HG02885 (cell line): Measurements from ENCODE around the gene RNPS1.
A peak's percentile ranks its signal among the peaks of the same experiment; 100 is the strongest.
"Not testable (repeated sequence)": the region's sequence is repeated elsewhere in the genome, so short reads cannot be mapped to it uniquely, and the experiment has no call there.

Experiments
- ATAC-seq: cut with Tn5 transposase; IDR thresholded peaks from one replicate; pipeline ENCODE4 v1.9.1; 2021; ENCODE audit warnings: mild to moderate bottlenecking; ENCODE audit not compliant: unreplicated experiment, poor library complexity

Gene RNPS1

GRCh38 chr16:2282866-2283555, 15.1 kb upstream of the RNPS1 start:
- ATAC-seq = no peak

- no peak for ATAC-seq
Measured at GRCh38 chr16:2282262-2282661, 14.3 kb upstream of the RNPS1 start.

GRCh38 chr16:2280981-2281542, 13.1 kb upstream of the RNPS1 start:
- no peak for ATAC-seq

GRCh38 chr16:2280461-2280860, 12.5 kb upstream of the RNPS1 start:
- no peak for ATAC-seq

GRCh38 chr16:2278956-2279800, 11.3 kb upstream of the RNPS1 start:
- ATAC-seq = no peak

GRCh38 chr16:2278272-2278608, 10.3 kb upstream of the RNPS1 start:
- ATAC-seq = no peak

GRCh38 chr16:2277466-2278271, 9.7 kb upstream of the RNPS1 start:
- ATAC-seq = no peak

GRCh38 chr16:2276368-2277195, 8.7 kb upstream of the RNPS1 start:
- ATAC-seq = no peak

- ATAC-seq = no peak
Measured at GRCh38 chr16:2275476-2276367, 7.8 kb upstream of the RNPS1 start.

GRCh38 chr16:2273931-2274330, 6.0 kb upstream of the RNPS1 start:
- no peak for ATAC-seq

- no peak for ATAC-seq
Measured at GRCh38 chr16:2273484-2273883, 5.6 kb upstream of the RNPS1 start.

GRCh38 chr16:2271848-2272461, 4.0 kb upstream of the RNPS1 start:
- no peak for ATAC-seq

GRCh38 chr16:2270588-2271470, 2.9 kb upstream of the RNPS1 start:
- ATAC-seq = no peak

GRCh38 chr16:2270070-2270462, 2.1 kb upstream of the RNPS1 start:
- no peak for ATAC-seq

GRCh38 chr16:2267505-2267912, 417 bp downstream of the RNPS1 start:
- peak; percentile 61 for ATAC-seq

GRCh38 chr16:2266887-2267286, 1.0 kb downstream of the RNPS1 start:
- ATAC-seq = not testable (repeated sequence)

GRCh38 chr16:2263026-2263425, 4.9 kb downstream of the RNPS1 start:
- not testable (repeated sequence) for ATAC-seq
